Neural cell (in vitro differentiated cells): ENCODE results near the gene RELCH. TPM values are rescaled to one million over a fixed set of nuclear protein-coding genes. Genes with fewer than 3 reads are reported as not detected.

Experiments
- H2AFZ ChIP-seq: fragments of 200-600, 300-800 bp; sonication (generic), shearing (Covaris generic); 2 replicates; pipeline ENCODE4 v1.6.0; 2014; ENCODE audit warnings: low read depth, mild to moderate bottlenecking, antibody characterized with exemption, low read length, moderate library complexity
- H3F3A ChIP-seq: fragments of 200-600 bp; shearing (Covaris generic); 2 replicates; pipeline ENCODE4 v1.6.1; 2016; ENCODE audit warnings: mild to moderate bottlenecking, moderate library complexity, mixed read lengths, antibody characterized with exemption, low read length; ENCODE audit not compliant: insufficient read depth, poor library complexity, severe bottlenecking
- H3K27ac ChIP-seq: fragments of 200-600, 300-800 bp; sonication (generic), shearing (Covaris generic); 2 replicates; pipeline ENCODE4 v1.5.1; 2014; ENCODE audit warnings: mild to moderate bottlenecking, low read length, moderate library complexity
- H3K27me3 ChIP-seq: fragments of 300-800, 200-600 bp; sonication (generic), shearing (Covaris generic); 2 replicates; pipeline ENCODE4 v1.6.0; 2014; ENCODE audit warnings: mild to moderate bottlenecking, low read depth, low read length, moderate library complexity; ENCODE audit not compliant: insufficient read depth
- H3K36me3 ChIP-seq: fragments of 300-800, 200-600 bp; sonication (generic), shearing (Covaris generic); 2 replicates; pipeline ENCODE4 v1.5.1; 2014; ENCODE audit warnings: mild to moderate bottlenecking, antibody characterized with exemption, low read length, moderate library complexity; ENCODE audit not compliant: insufficient read depth
- H3K4me2 ChIP-seq: fragments of 300-800, 200-600 bp; sonication (generic), shearing (Covaris generic); 2 replicates; pipeline ENCODE4 v1.6.0; 2014; ENCODE audit warnings: mild to moderate bottlenecking, low read length
- H3K4me3 ChIP-seq: fragments of 300-800, 200-600 bp; sonication (generic), shearing (Covaris generic); 2 replicates; pipeline ENCODE4 v1.5.1; 2014; ENCODE audit warnings: mild to moderate bottlenecking, low read length, moderate library complexity
- H3K79me2 ChIP-seq: fragments of 200-600 bp; shearing (Covaris generic); replicated peaks from 2 replicates; pipeline ENCODE4 v1.6.0; 2014; ENCODE audit warnings: mild to moderate bottlenecking, low read length, moderate library complexity; ENCODE audit not compliant: insufficient read depth
- H3K9ac ChIP-seq: fragments of 300-800, 200-600 bp; sonication (generic), shearing (Covaris generic); 2 replicates; pipeline ENCODE4 v1.6.1; 2016; ENCODE audit warnings: mild to moderate bottlenecking, low read length, mixed read lengths
- H3K9me2 ChIP-seq: fragments of 200-600 bp; shearing (Covaris generic); 2 replicates; pipeline ENCODE4 v1.6.1; 2016; ENCODE audit warnings: mild to moderate bottlenecking, low read length, mixed read lengths; ENCODE audit not compliant: insufficient read depth
- H3K9me3 ChIP-seq: fragments of 200-600, 300-800 bp; sonication (generic), shearing (Covaris generic); 2 replicates; pipeline ENCODE4 v1.6.1; 2016; ENCODE audit warnings: mild to moderate bottlenecking, mixed run types, low read length, moderate library complexity, mixed read lengths
- H4K20me1 ChIP-seq: fragments of 200-600 bp; shearing (Covaris generic); 2 replicates; pipeline ENCODE4 v1.6.1; 2016; ENCODE audit warnings: mild to moderate bottlenecking, mixed run types; ENCODE audit not compliant: insufficient read depth
- CTCF ChIP-seq: fragments of 450-650 bp; IDR thresholded peaks from 2 replicates; pipeline ENCODE4 v1.5.1; 2014; ENCODE audit warnings: antibody characterized with exemption, mild to moderate bottlenecking, moderate library complexity; ENCODE audit not compliant: poor library complexity, severe bottlenecking
- EP300 ChIP-seq: fragments of 450-650 bp; conservative IDR thresholded peaks from 2 replicates; pipeline ENCODE4 v1.6.1; 2014; ENCODE audit warnings: antibody characterized with exemption, mild to moderate bottlenecking, moderate library complexity; ENCODE audit not compliant: poor library complexity, severe bottlenecking
- EZH2 ChIP-seq: fragments of 200-600, 300-800 bp; shearing (Covaris generic), sonication (generic); IDR thresholded peaks from 2 replicates; pipeline ENCODE4 v1.6.1; 2014; ENCODE audit warnings: antibody characterized with exemption, low read length, borderline replicate concordance, mild to moderate bottlenecking; ENCODE audit not compliant: insufficient read depth, poor library complexity, severe bottlenecking
- MXI1 ChIP-seq: fragments of 450-650 bp; conservative IDR thresholded peaks from 2 replicates; pipeline ENCODE4 v1.6.1; 2014; ENCODE audit warnings: antibody characterized with exemption, mild to moderate bottlenecking; ENCODE audit not compliant: poor library complexity, severe bottlenecking
- POLR2AphosphoS5 ChIP-seq: IDR thresholded peaks from 2 replicates; pipeline ENCODE4 v1.6.1; 2012
- RAD21 ChIP-seq: fragments of 450-650 bp; conservative IDR thresholded peaks from 2 replicates; pipeline ENCODE4 v1.6.1; 2014; ENCODE audit warnings: antibody characterized with exemption, mild to moderate bottlenecking, moderate library complexity
- REST ChIP-seq: IDR thresholded peaks from 2 replicates; pipeline ENCODE4 v1.6.1; 2012; ENCODE audit warnings: borderline replicate concordance
- SMC3 ChIP-seq: fragments of 450-650 bp; conservative IDR thresholded peaks from 2 replicates; pipeline ENCODE4 v1.6.1; 2014; ENCODE audit warnings: antibody characterized with exemption, mild to moderate bottlenecking, moderate library complexity; ENCODE audit not compliant: poor library complexity
- TAF1 ChIP-seq: IDR thresholded peaks from 2 replicates; pipeline ENCODE4 v1.6.1; 2012; ENCODE audit warnings: low read depth
- polyA plus RNA-seq: library from polyadenylated mRNA; depleted of rRNA; stranded (reverse); fragments of >200 nt; gene quantifications from 2 replicates; pipeline ENCODE4 v1.2.3, GENCODE V29; 2014

RELCH gene
- polyA plus RNA-seq, 1 donor from 2014 or later: 80.2 TPM

GRCh38 chr18:62331581-62332356 is 144.7 kb downstream of the RELCH start:
- Histone ChIP-seq H3K27ac (no peak overlapping the region), H3K9me3 (no peaks in the 10 kb centered on the region), H4K20me1 (no peaks in the 10 kb centered on the region), H3K27me3 (peaks cover 20% of the 10 kb centered on the region), H3K4me2 (no peak overlapping the region), H3K79me2 (no peaks in the 10 kb centered on the region), H3K36me3 (no peaks in the 10 kb centered on the region), H3F3A (no peaks in the 10 kb centered on the region), H3K9me2 (no peaks in the 10 kb centered on the region), H2AFZ (no peak overlapping the region), H3K4me3 (no peak overlapping the region), H3K9ac (no peak overlapping the region)
- TF ChIP-seq CTCF (no peak), TAF1 (no peak), RAD21 (no peak)

- Histone ChIP-seq H3K9me2 (no peaks in the 10 kb centered on the region), H3K79me2 (no peaks in the 10 kb centered on the region), H3K4me2 (no peak overlapping the region), H3F3A (no peaks in the 10 kb centered on the region), H4K20me1 (no peaks in the 10 kb centered on the region), H3K9ac (no peak overlapping the region), H3K36me3 (no peaks in the 10 kb centered on the region), H2AFZ (no peak overlapping the region), H3K27me3 (peaks cover 13% of the 10 kb centered on the region), H3K4me3 (no peak overlapping the region), H3K9me3 (no peaks in the 10 kb centered on the region), H3K27ac (no peak overlapping the region)
- TF ChIP-seq SMC3: no peak
- no peak for TF ChIP-seq TAF1
- no peak for TF ChIP-seq MXI1
- TF ChIP-seq RAD21: no peak
- no peak for TF ChIP-seq CTCF
- TF ChIP-seq EZH2: no peak
- no peak for TF ChIP-seq REST
- no peak for TF ChIP-seq EP300
- no peak for TF ChIP-seq POLR2AphosphoS5
Measured at GRCh38 chr18:62332431-62332830, 145.4 kb downstream of the RELCH start.
